Measurements from ENCODE around the gene TSC22D1.

The TSC22D1 gene

GRCh38 chr13:44406617-44407016 is 169.5 kb downstream of the TSC22D1 start:
- DNase-seq (ENCODE audit: low read depth in 2 of 2) = no peak

- no peak for DNase-seq (ENCODE audit: low read depth in 2 of 2)
Measured at GRCh38 chr13:44404261-44405132, 171.6 kb downstream of the TSC22D1 start.

GRCh38 chr13:44403461-44404056 is 172.6 kb downstream of the TSC22D1 start:
- no peak for DNase-seq (ENCODE audit: low read depth in 2 of 2)

GRCh38 chr13:44402899-44403445 is 173.2 kb downstream of the TSC22D1 start:
- no peak for DNase-seq (ENCODE audit: low read depth in 2 of 2)

- no peak for DNase-seq (ENCODE audit: low read depth in 2 of 2)
Measured at GRCh38 chr13:44401577-44401976, 174.6 kb downstream of the TSC22D1 start.

- DNase-seq (ENCODE audit: low read depth in 2 of 2) = no peak
Measured at GRCh38 chr13:44400736-44401135, 175.4 kb downstream of the TSC22D1 start.

GRCh38 chr13:44399074-44399473 is 177.1 kb downstream of the TSC22D1 start:
- DNase-seq (ENCODE audit: low read depth in 2 of 2) = no peak

- DNase-seq (ENCODE audit: low read depth in 2 of 2) = no peak
Measured at GRCh38 chr13:44398606-44399005, 177.5 kb downstream of the TSC22D1 start.

GRCh38 chr13:44397766-44398223 is 178.3 kb downstream of the TSC22D1 start:
- DNase-seq (ENCODE audit: low read depth in 2 of 2) = no peak

GRCh38 chr13:44396701-44397580 is 179.2 kb downstream of the TSC22D1 start:
- DNase-seq (ENCODE audit: low read depth in 2 of 2) = no peak

GRCh38 chr13:44395976-44396694 is 180.0 kb downstream of the TSC22D1 start:
- DNase-seq (ENCODE audit: low read depth in 2 of 2) = no peak

GRCh38 chr13:44394658-44395057 is 181.5 kb downstream of the TSC22D1 start:
- DNase-seq (ENCODE audit: low read depth in 2 of 2) = no peak

GRCh38 chr13:44393391-44393790 is 182.7 kb downstream of the TSC22D1 start:
- DNase-seq (ENCODE audit: low read depth in 2 of 2) = no peak

GRCh38 chr13:44389876-44390275 is 186.3 kb downstream of the TSC22D1 start:
- DNase-seq (ENCODE audit: low read depth in 2 of 2) = no peak

- no peak for DNase-seq (ENCODE audit: low read depth in 2 of 2)
Measured at GRCh38 chr13:44389060-44389666, 187.0 kb downstream of the TSC22D1 start.

GRCh38 chr13:44388427-44389059 is 187.6 kb downstream of the TSC22D1 start:
- no peak for DNase-seq (ENCODE audit: low read depth in 2 of 2)

GRCh38 chr13:44386913-44387556 is 189.1 kb downstream of the TSC22D1 start:
- DNase-seq (ENCODE audit: low read depth in 2 of 2) = no peak

GRCh38 chr13:44385847-44386246 is 190.3 kb downstream of the TSC22D1 start:
- no peak for DNase-seq (ENCODE audit: low read depth in 2 of 2)

GRCh38 chr13:44385401-44385800 is 190.7 kb downstream of the TSC22D1 start:
- DNase-seq (ENCODE audit: low read depth in 2 of 2) = no peak

GRCh38 chr13:44384778-44385177 is 191.4 kb downstream of the TSC22D1 start:
- no peak for DNase-seq (ENCODE audit: low read depth in 2 of 2)
